Hypothalamus (tissue), 51 donors: ENCODE results near the gene ELF1.
"Not testable (repeated sequence)": the region's sequence is repeated elsewhere in the genome, so short reads cannot be mapped to it uniquely, and the experiment has no call there.

Experiments
- DNase-seq, 51 donors: peaks; one replicate each; lab custom pipeline; 2025; lab: John Stamatoyannopoulos, UW

ELF1 gene

DNA sequence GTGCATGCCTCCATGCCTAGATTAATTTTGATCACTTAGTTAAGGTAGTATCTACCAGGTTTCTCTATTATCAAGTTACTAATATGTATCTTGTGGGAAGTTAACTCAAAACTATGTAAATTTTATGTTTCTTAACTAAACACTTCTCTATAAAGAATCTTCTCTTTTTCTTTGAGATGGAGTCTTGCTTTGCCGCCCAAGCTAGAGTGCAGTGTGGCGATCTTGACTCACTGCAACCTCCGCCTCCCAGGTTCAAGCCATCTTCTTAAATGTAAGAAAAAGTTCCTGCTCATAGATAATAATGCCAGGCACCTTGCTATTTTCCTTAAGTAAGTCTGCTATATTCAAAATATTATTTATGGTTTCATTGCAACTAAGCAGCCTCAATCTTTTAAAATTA, 58.4 kb downstream of the ELF1 start:
- no peak for DNase-seq

DNA sequence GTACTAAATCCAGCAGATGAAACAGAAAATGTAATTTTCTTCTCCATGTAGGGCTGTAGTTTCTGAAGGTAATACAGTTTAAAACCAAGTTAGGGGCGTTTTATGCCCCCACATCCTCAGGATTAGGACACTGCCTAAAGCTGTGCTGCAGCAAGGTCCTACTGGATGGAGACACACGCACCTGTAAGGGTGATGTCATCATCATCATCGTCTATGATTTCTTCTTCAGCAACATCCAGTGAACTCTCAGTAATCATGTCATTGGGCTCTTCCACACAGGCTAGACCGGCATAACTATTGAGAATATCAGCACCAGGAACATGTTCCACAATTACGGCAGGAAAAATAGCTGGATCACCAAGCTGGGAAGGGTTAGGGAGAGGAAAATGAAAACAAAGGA, 60.5 kb downstream of the ELF1 start:
- no peak for DNase-seq

DNA sequence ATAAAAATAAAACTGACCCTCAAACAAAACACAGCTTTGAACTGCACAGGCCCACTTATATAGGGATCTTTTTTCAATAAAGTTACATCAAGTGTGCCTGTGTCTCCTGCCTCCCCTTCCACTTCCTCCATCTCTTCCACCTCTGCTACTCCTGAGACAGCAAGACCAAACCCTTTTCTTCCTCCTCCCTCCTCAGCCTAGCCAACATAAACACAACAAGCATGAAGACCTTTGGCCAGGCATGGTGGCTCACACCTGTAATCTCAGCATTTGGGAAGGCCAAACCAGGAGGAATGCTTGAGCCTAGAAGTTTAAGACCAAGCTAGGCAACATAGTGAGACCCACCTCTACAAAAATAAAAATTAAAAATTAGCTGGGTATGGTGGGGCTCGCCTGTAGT, 72.6 kb downstream of the ELF1 start:
- no peak for DNase-seq

DNA sequence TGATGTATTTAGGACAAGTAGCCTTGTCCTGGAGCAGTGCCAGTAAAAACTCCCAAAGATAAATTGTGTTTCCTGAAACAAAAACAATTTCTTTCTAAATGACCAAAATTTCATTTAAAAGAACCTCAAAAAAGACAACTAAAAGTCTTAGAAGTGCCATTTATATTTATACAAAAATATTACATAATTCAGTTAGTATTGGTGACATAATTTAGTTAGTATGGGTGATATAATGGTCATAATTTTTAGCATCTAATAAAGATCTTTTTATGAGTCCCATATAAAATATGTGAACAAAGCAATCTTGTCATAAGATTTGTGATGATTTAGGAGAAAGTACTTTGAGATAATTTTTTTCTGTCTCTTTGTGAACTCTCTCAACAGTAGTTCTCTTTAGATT, 76.0 kb downstream of the ELF1 start:
- no peak for DNase-seq

GRCh38 chr13:40941581-40941980, 77.5 kb downstream of the ELF1 start:
- no peak for DNase-seq

DNA sequence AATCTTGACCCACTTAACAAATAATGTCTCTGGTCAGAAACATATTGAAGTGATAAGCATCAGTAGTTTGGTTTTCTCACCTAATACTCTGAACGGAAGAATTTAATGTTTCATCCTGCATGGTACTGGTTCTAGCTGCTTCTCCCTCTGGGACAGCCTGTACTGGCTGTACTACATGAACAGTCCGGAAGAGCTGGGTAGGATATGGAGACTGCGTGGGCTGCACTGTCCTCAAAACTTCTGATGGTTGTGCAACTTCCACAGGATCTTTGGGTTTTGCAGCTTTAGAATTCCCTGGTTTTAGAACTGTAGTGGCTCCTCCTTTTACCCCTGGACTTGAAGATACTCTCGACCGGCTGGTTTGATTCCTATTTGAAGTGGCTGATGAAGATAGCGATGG, 78.3 kb downstream of the ELF1 start:
- DNase-seq, result no peak

GRCh38 chr13:40933508-40934204, 85.5 kb downstream of the ELF1 start:
- no peak for DNase-seq

GRCh38 chr13:40932252-40932651, 86.9 kb downstream of the ELF1 start:
- no peak for DNase-seq

DNA sequence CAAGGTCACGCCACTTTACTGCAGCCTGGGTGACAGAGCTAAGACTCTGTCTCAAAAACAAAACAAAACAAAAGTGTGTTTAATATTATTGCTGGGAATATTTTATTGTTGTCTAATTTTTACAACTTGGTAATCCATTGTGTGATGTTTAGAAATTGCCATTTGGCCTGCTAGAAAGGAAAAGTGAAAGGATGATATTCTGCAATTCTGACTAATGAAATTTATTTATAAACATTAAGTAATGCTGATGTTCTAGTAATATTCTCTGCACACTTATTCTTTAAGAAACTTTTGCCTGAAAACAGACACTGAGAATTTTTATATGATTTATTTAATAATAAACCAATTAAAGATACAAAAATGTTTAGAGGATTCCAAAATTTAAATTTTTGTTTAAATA, 87.4 kb downstream of the ELF1 start:
- DNase-seq, result no peak

GRCh38 chr13:40929883-40930282, 89.2 kb downstream of the ELF1 start:
- DNase-seq, result not testable (repeated sequence)

- DNase-seq, result peak in 1 of 51 donors; percentile 1
Measured at GRCh38 chr13:40928980-40929379, 90.1 kb downstream of the ELF1 start.

- no peak for DNase-seq
Measured at GRCh38 chr13:40927929-40928328, 91.2 kb downstream of the ELF1 start.

DNA sequence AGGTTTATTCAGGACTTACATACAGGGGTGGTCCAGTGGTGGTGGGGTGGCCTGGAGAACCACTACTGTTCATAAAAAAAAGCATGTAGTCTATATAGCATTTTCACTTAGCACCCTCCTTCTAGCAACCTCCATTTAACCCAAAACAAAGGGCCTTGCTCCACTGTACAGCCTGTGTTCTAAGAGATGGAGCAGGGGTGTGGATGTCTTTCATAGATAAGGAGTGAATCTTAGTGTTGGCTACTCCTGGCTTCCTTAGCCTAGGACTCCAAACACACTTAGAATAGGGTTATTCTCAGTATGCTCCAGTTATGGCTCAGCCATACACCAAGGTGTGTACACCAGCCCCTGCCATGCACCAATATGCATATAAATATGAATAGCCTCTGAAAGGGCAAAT, 95.2 kb downstream of the ELF1 start:
- DNase-seq, result no peak

DNA sequence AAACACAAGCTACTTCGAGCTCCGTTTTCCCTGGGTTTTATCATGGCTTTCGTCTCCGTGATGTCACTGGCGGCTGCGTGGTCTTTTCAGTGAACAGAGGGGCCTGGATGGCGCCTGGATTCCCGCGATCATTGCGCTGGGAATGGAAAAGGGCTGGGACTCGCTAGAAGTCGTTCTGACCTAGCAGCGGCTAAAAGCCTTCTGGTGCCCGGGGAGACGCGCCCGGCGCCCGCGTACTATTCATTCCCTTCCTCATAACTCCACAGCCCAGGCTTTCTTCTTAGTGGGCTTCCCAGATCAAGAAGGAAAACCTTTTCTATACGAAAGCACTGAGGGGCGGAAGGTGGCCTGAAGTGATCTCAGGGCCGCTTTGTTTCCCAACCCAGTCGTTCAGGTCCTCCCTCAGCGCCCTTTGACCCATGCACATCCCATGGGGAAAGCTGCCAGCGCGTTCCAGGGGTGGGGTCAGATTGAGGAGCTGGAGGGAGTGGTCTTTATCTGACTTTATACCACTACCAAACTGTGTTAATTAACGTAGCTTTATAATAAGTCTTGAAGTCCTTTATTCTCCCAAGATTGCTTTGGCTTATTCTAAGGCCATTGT, 96.6 kb downstream of the ELF1 start:
- DNase-seq, result peak in 3 of 51 donors; percentile 2 to 5 (median 3)

- DNase-seq, result no peak
Measured at GRCh38 chr13:40920826-40921225, 98.3 kb downstream of the ELF1 start.

DNA sequence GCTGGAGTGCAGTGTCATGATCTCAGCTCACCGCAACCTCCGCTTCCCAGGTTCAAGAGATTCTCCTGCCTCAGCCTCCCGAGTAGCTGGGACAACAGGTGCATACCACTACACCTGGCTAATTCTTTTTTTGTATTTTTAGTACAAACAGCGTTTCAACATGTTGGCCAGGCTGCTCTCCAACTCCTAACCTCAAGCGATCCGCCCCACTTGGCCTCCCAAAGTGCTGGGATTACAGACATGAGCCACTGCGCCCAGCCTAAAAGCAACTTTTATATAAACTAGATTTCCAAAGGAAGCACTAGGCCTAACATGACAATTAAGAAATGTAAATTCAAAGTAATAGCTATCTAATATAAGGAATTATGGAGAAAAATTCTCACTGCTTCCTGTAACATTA, 99.2 kb downstream of the ELF1 start:
- DNase-seq, result not testable (repeated sequence)

DNA sequence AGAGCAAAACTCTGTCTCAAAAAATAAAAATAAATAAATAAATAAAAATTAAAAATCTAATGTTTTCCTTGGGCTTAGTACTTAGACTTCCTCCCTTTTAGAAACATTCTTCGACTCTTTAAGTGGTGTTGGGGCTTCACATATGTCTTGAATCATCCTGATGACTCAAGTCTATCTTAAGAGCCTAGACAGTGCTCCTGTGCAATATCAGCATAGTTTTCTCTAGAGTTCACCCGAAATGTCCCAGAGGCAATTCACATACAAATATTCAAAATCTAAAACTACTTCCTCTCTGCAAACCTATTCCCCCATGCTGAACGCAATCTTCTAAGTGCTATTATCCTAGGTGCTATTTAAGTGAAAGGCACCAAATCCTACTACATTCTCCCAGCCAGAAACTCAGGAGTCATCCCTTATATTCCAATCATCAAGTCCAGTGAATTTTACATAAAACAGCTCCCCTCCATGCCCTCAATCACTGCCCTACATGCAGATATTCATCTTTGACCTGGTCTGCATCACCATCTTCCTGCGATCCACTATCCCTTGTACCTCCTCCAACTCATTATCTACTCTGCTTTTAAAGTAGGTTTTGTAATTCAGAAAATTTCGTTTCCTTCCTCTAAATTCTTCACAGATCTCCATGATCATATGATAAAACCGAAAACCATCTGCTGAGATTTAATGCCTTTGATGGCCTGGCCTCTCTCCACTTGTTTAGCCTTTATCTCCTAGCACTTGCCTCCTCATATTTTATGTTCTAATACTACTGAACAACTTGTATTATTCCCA, 102.7 kb downstream of the ELF1 start:
- no peak for DNase-seq

GRCh38 chr13:40914863-40915262, 104.3 kb downstream of the ELF1 start:
- DNase-seq, result not testable (repeated sequence)

GRCh38 chr13:40911341-40911740, 107.8 kb downstream of the ELF1 start:
- DNase-seq, result no peak

GRCh38 chr13:40910324-40911050, 108.6 kb downstream of the ELF1 start:
- DNase-seq, result no peak

GRCh38 chr13:40909541-40910200, 109.4 kb downstream of the ELF1 start:
- not testable (repeated sequence) for DNase-seq
